ENCODE results near the gene FBXL13. TPM values are rescaled to one million over a fixed set of nuclear protein-coding genes. Genes with fewer than 3 reads are reported as not detected.
A peak's percentile ranks its signal among the peaks of the same experiment; 100 is the strongest.
"Not testable (repeated sequence)": the region's sequence is repeated elsewhere in the genome, so short reads cannot be mapped to it uniquely, and the experiment has no call there.

The FBXL13 gene
- total RNA-seq, 1 experiment from 2014 or later = 0.63 TPM

GRCh38 chr7:102988088-102988487, 86.5 kb downstream of the FBXL13 start:
- DNase-seq (ENCODE audit: low read depth) = no peak

GRCh38 chr7:102985176-102985783, 89.3 kb downstream of the FBXL13 start:
- no peak for DNase-seq (ENCODE audit: low read depth)

GRCh38 chr7:102983602-102984001, 91.0 kb downstream of the FBXL13 start:
- DNase-seq (ENCODE audit: low read depth) = no peak

GRCh38 chr7:102982235-102982634, 92.4 kb downstream of the FBXL13 start:
- DNase-seq (ENCODE audit: low read depth) = no peak

GRCh38 chr7:102981451-102981850, 93.1 kb downstream of the FBXL13 start:
- DNase-seq (ENCODE audit: low read depth) = no peak

GRCh38 chr7:102979670-102980069, 94.9 kb downstream of the FBXL13 start:
- DNase-seq (ENCODE audit: low read depth) = no peak

- DNase-seq (ENCODE audit: low read depth) = peak; percentile 22
These were observed 96.3 kb downstream of the FBXL13 start for GRCh38 chr7:102978284-102978683.

- DNase-seq (ENCODE audit: low read depth) = not testable (repeated sequence)
These were observed 97.0 kb downstream of the FBXL13 start for GRCh38 chr7:102977586-102977985.

- DNase-seq (ENCODE audit: low read depth) = no peak
These were observed 98.1 kb downstream of the FBXL13 start for GRCh38 chr7:102976493-102976892.

- DNase-seq (ENCODE audit: low read depth) = no peak
These were observed 98.7 kb downstream of the FBXL13 start for GRCh38 chr7:102975854-102976253.

- no peak for DNase-seq (ENCODE audit: low read depth)
These were observed 100.0 kb downstream of the FBXL13 start for GRCh38 chr7:102974366-102975236.

GRCh38 chr7:102973096-102973802, 101.3 kb downstream of the FBXL13 start:
- DNase-seq (ENCODE audit: low read depth) = no peak

- peak; percentile 76 for DNase-seq (ENCODE audit: low read depth)
These were observed 106.8 kb downstream of the FBXL13 start for GRCh38 chr7:102967798-102968197.

- DNase-seq (ENCODE audit: low read depth) = no peak
These were observed 108.1 kb downstream of the FBXL13 start for GRCh38 chr7:102966465-102966864.

- not testable (repeated sequence) for DNase-seq (ENCODE audit: low read depth)
These were observed 112.6 kb downstream of the FBXL13 start for GRCh38 chr7:102961993-102962392.

GRCh38 chr7:102958004-102958403, 116.6 kb downstream of the FBXL13 start:
- not testable (repeated sequence) for DNase-seq (ENCODE audit: low read depth)

GRCh38 chr7:102954359-102954758, 120.2 kb downstream of the FBXL13 start:
- DNase-seq (ENCODE audit: low read depth) = not testable (repeated sequence)

- no peak for DNase-seq (ENCODE audit: low read depth)
These were observed 121.2 kb downstream of the FBXL13 start for GRCh38 chr7:102953406-102953805.

GRCh38 chr7:102951839-102952238, 122.8 kb downstream of the FBXL13 start:
- no peak for DNase-seq (ENCODE audit: low read depth)

- DNase-seq (ENCODE audit: low read depth) = no peak
These were observed 130.4 kb downstream of the FBXL13 start for GRCh38 chr7:102944241-102944640.

GRCh38 chr7:102943423-102944169, 131.0 kb downstream of the FBXL13 start:
- no peak for DNase-seq (ENCODE audit: low read depth)

- DNase-seq (ENCODE audit: low read depth) = no peak
These were observed 131.7 kb downstream of the FBXL13 start for GRCh38 chr7:102942868-102943267.

Measured in LHCN-M2 (cell line).